Measurements from ENCODE around the gene RNH1.

GRCh38 chr11:479311-479710 lies 27.7 kb downstream of the RNH1 start:
- no peak for TF ChIP-seq CTCF (IDR thresholded peaks at IDR 0.05; ENCODE audit: low read depth, low read length)
- no peak for TF ChIP-seq MAX (IDR thresholded peaks at IDR 0.05; ENCODE audit: low read depth, low read length)
- no peak for TF ChIP-seq POLR2A (IDR thresholded peaks at IDR 0.05; ENCODE audit: extremely low read depth, insufficient read length)
- TF ChIP-seq MYC (IDR thresholded peaks at IDR 0.05; ENCODE audit: low read depth, low read length): no peak
